ENCODE data around the gene VAT1L.

VAT1L gene

GRCh38 chr16:77858060-77858459 lies 69.7 kb downstream of the VAT1L start:
- FAIRE-seq = no peak
- TF ChIP-seq POLR2A (IDR thresholded peaks at IDR 0.05; ENCODE audit: low read depth, low read length) = no peak
- no peak for DNase-seq (ENCODE audit: insufficient read length, low spot score)

GRCh38 chr16:77859493-77860232 lies 71.3 kb downstream of the VAT1L start:
- DNase-seq (ENCODE audit: insufficient read length, low spot score) (no peak), FAIRE-seq (no peak)
- TF ChIP-seq POLR2A (IDR thresholded peaks at IDR 0.05; ENCODE audit: low read depth, low read length) = no peak

GRCh38 chr16:77860953-77861352 lies 72.6 kb downstream of the VAT1L start:
- no peak for TF ChIP-seq POLR2A (IDR thresholded peaks at IDR 0.05; ENCODE audit: low read depth, low read length)

GRCh38 chr16:77863250-77863649 lies 74.9 kb downstream of the VAT1L start:
- DNase-seq (ENCODE audit: insufficient read length, low spot score) = no peak
- no peak for FAIRE-seq
- TF ChIP-seq POLR2A (IDR thresholded peaks at IDR 0.05; ENCODE audit: low read depth, low read length) = no peak

More at GRCh38 chr16:77860953-77861352, 72.6 kb downstream of the VAT1L start:
- no peak for DNase-seq (ENCODE audit: insufficient read length, low spot score)
- FAIRE-seq = no peak

- no peak for DNase-seq (ENCODE audit: insufficient read length, low spot score)
- FAIRE-seq = no peak
These were observed 78.4 kb downstream of the VAT1L start for GRCh38 chr16:77866752-77867151.

GRCh38 chr16:77868052-77868451 lies 79.7 kb downstream of the VAT1L start:
- FAIRE-seq (no peak), DNase-seq (ENCODE audit: insufficient read length, low spot score) (no peak)
- no peak for TF ChIP-seq POLR2A (IDR thresholded peaks at IDR 0.05; ENCODE audit: low read depth, low read length)

More at GRCh38 chr16:77866752-77867151, 78.4 kb downstream of the VAT1L start:
- TF ChIP-seq POLR2A (IDR thresholded peaks at IDR 0.05; ENCODE audit: low read depth, low read length) = no peak

- no peak for FAIRE-seq
- no peak for TF ChIP-seq POLR2A (IDR thresholded peaks at IDR 0.05; ENCODE audit: low read depth, low read length)
- no peak for DNase-seq (ENCODE audit: insufficient read length, low spot score)
These were observed 80.1 kb downstream of the VAT1L start for GRCh38 chr16:77868478-77868877.

GRCh38 chr16:77869997-77870813 lies 81.8 kb downstream of the VAT1L start:
- DNase-seq (ENCODE audit: insufficient read length, low spot score) (no peak), FAIRE-seq (no peak)
- TF ChIP-seq POLR2A (IDR thresholded peaks at IDR 0.05; ENCODE audit: low read depth, low read length) = no peak

GRCh38 chr16:77871932-77872331 lies 83.6 kb downstream of the VAT1L start:
- DNase-seq (ENCODE audit: insufficient read length, low spot score) (no peak), FAIRE-seq (no peak)
- no peak for TF ChIP-seq POLR2A (IDR thresholded peaks at IDR 0.05; ENCODE audit: low read depth, low read length)

- FAIRE-seq (no peak), DNase-seq (ENCODE audit: insufficient read length, low spot score) (no peak)
- no peak for TF ChIP-seq POLR2A (IDR thresholded peaks at IDR 0.05; ENCODE audit: low read depth, low read length)
These were observed 84.7 kb downstream of the VAT1L start for GRCh38 chr16:77873066-77873465.

- DNase-seq (ENCODE audit: insufficient read length, low spot score) (no peak), FAIRE-seq (no peak)
- TF ChIP-seq POLR2A (IDR thresholded peaks at IDR 0.05; ENCODE audit: low read depth, low read length) = no peak
These were observed 86.0 kb downstream of the VAT1L start for GRCh38 chr16:77874347-77874746.

- DNase-seq (ENCODE audit: insufficient read length, low spot score) (no peak), FAIRE-seq (no peak)
- no peak for TF ChIP-seq POLR2A (IDR thresholded peaks at IDR 0.05; ENCODE audit: low read depth, low read length)
These were observed 88.4 kb downstream of the VAT1L start for GRCh38 chr16:77876776-77877175.

- peak; percentile 27 for DNase-seq (ENCODE audit: insufficient read length, low spot score)
- TF ChIP-seq POLR2A (IDR thresholded peaks at IDR 0.05; ENCODE audit: low read depth, low read length) = no peak
- FAIRE-seq = no peak
These were observed 89.5 kb downstream of the VAT1L start for GRCh38 chr16:77877712-77878347.

- TF ChIP-seq POLR2A (IDR thresholded peaks at IDR 0.05; ENCODE audit: low read depth, low read length) = no peak
- no peak for FAIRE-seq
- DNase-seq (ENCODE audit: insufficient read length, low spot score) = no peak
These were observed 93.1 kb downstream of the VAT1L start for GRCh38 chr16:77881355-77882030.
